Prostate gland (tissue), 2 donors: ENCODE data around the gene SH3PXD2A.

Source experiments
- CTCF ChIP-seq, 4 experiments: fragments of 200-600 bp in 2 of 4; fragments of 450-650 bp in 2 of 4; sonication (generic) in 2 of 4; IDR thresholded peaks; 1 replicate in 3 of 4; 2 replicates in 1 of 4; pipeline ENCODE4 v1.5.1; 2016 to 2019; ENCODE audit warnings: antibody characterized with exemption in 4 of 4, mild to moderate bottlenecking in 2 of 4, moderate library complexity in 2 of 4
- POLR2A ChIP-seq: fragments of 450-650 bp; IDR thresholded peaks from one replicate; pipeline ENCODE4 v1.6.1; 2016; ENCODE audit warnings: antibody characterized with exemption, mild to moderate bottlenecking
- POLR2AphosphoS5 ChIP-seq: sonication (generic); formaldehyde crosslinking; IDR thresholded peaks from one replicate; pipeline ENCODE4 v1.6.1; 2017; ENCODE audit warnings: antibody characterized with exemption

GRCh38 chr10:103717341-103718246 lies 137.8 kb downstream of the SH3PXD2A start:
- TF ChIP-seq CTCF (IDR thresholded peaks at IDR 0.05) (no peak), POLR2A (no peak), POLR2AphosphoS5 (peak; percentile 19)
